GM12878 (cell line): Measurements from ENCODE around the gene LRGUK. TPM values are rescaled to one million over a fixed set of nuclear protein-coding genes. Genes with fewer than 3 reads are reported as not detected.

Source experiments
- ASH2L ChIP-seq: fragments of 300-600, 200-600 bp; sonication (generic); IDR thresholded peaks from 2 replicates; pipeline ENCODE4 v1.6.1; 2017; ENCODE audit warnings: low read depth, mild to moderate bottlenecking, borderline replicate concordance
- CBFB ChIP-seq: IDR thresholded peaks from 2 replicates; pipeline ENCODE4 v1.6.1; 2016; ENCODE audit warnings: antibody characterized with exemption, low read depth
- CBX3 ChIP-seq: fragments of 200-600 bp; sonication (generic); IDR thresholded peaks from 2 replicates; pipeline ENCODE4 v1.6.1; 2016; ENCODE audit warnings: low read depth, borderline replicate concordance
- CREB1 ChIP-seq: IDR thresholded peaks from 2 replicates; pipeline ENCODE4 v1.6.1; 2012; ENCODE audit warnings: low read depth, mild to moderate bottlenecking, inconsistent platforms
- FOS ChIP-seq: IDR thresholded peaks from 3 replicates; pipeline ENCODE4 v1.6.1; 2011; ENCODE audit warnings: borderline replicate concordance; ENCODE audit not compliant: insufficient read length; ENCODE audit errors: extremely low read depth
- LARP7 ChIP-seq: fragments of 450-650 bp; IDR thresholded peaks from 2 replicates; pipeline ENCODE4 v1.6.1; 2017; ENCODE audit warnings: mild to moderate bottlenecking
- MEF2A ChIP-seq: IDR thresholded peaks from 2 replicates; pipeline ENCODE4 v1.6.1; 2011; ENCODE audit warnings: low read depth, mild to moderate bottlenecking, low read length, moderate library complexity; ENCODE audit not compliant: insufficient read depth
- MTA3 ChIP-seq: IDR thresholded peaks from 2 replicates; pipeline ENCODE4 v1.6.1; 2012; ENCODE audit warnings: low read length, inconsistent platforms, borderline replicate concordance
- NFIC ChIP-seq: IDR thresholded peaks from 2 replicates; pipeline ENCODE4 v1.6.1; 2012; ENCODE audit warnings: low read depth, mild to moderate bottlenecking, inconsistent platforms, low read length, moderate library complexity
- NR2F1 ChIP-seq: fragments of 450-650 bp; conservative IDR thresholded peaks from 2 replicates; pipeline ENCODE4 v1.6.1; 2017; ENCODE audit warnings: mild to moderate bottlenecking
- SIX5 ChIP-seq: IDR thresholded peaks from 2 replicates; pipeline ENCODE4 v1.6.1; 2011; ENCODE audit warnings: mild to moderate bottlenecking, low read depth, low read length, moderate library complexity; ENCODE audit not compliant: severe bottlenecking
- SMAD1 ChIP-seq: fragments of 450-650 bp; IDR thresholded peaks from 2 replicates; pipeline ENCODE4 v1.6.1; 2018; ENCODE audit warnings: mild to moderate bottlenecking, low read depth; ENCODE audit not compliant: partially characterized antibody
- ZBED1 ChIP-seq: IDR thresholded peaks from 2 replicates; pipeline ENCODE4 v1.6.1; 2016; ENCODE audit warnings: borderline replicate concordance
- ZZZ3 ChIP-seq: IDR thresholded peaks from 2 replicates; pipeline ENCODE4 v1.6.1; 2011; ENCODE audit warnings: low read depth; ENCODE audit not compliant: control insufficient read depth, insufficient read length
- polyA plus RNA-seq, 11 experiments: library from polyadenylated mRNA; depleted of rRNA in 4 of 11; unstranded in 6 of 11; stranded (reverse) in 5 of 11; fragments of >200 nt; fragmentation: Nextera tagmentation in 4 of 11; fragmentation: Illumina TruSeq in 1 of 11; extraction: Ambion mirVana in 4 of 11; extraction: Trizol in 1 of 11; gene quantifications; 1 replicate in 1 of 11; 2 replicates in 10 of 11; pipeline versions ENCODE4 v1.2.1 to v1.2.3, GENCODE V29; 2011 to 2016; ENCODE audit warnings: inconsistent platforms in 2 of 11, missing spikeins in 2 of 11, low read depth in 1 of 11
- total RNA-seq, 4 experiments: library from RNA; depleted of rRNA in 3 of 4; stranded (reverse); fragments of >200 nt in 3 of 4; fragmentation: Illumina TruSeq in 1 of 4; extraction: Trizol in 1 of 4; gene quantifications; 2 replicates each; pipeline versions ENCODE4 v1.2.1 to v1.2.3, GENCODE V29; 2013 to 2021
- TF ChIP-seq, protein P1 (sequence below): fragments of 450-650 bp; formaldehyde crosslinking; IDR thresholded peaks from 2 replicates; pipeline ENCODE4 v1.4.0; 2022; ENCODE audit warnings: mild to moderate bottlenecking, moderate library complexity
- TF ChIP-seq, protein P2 (sequence below): fragments of 450-650 bp; IDR thresholded peaks from 2 replicates; pipeline ENCODE4 v1.6.1; 2017; ENCODE audit warnings: mild to moderate bottlenecking, moderate library complexity
- TF ChIP-seq, protein P3 (sequence below): IDR thresholded peaks from 2 replicates; pipeline ENCODE4 v1.6.1; 2012; ENCODE audit warnings: mild to moderate bottlenecking, low read depth, low read length
- TF ChIP-seq, protein P4 (sequence below): IDR thresholded peaks from 2 replicates; pipeline ENCODE4 v1.6.1; 2012; ENCODE audit warnings: low read length, inconsistent platforms

LRGUK gene
- total and polyA plus RNA-seq, 10 of the 15 experiments (the other 5 are each of a cell fraction or from before 2014, with no cell fraction given) = 0.04 to 0.14 (median 0.08) TPM; not detected in 3

- TF ChIP-seq, protein P1, sequence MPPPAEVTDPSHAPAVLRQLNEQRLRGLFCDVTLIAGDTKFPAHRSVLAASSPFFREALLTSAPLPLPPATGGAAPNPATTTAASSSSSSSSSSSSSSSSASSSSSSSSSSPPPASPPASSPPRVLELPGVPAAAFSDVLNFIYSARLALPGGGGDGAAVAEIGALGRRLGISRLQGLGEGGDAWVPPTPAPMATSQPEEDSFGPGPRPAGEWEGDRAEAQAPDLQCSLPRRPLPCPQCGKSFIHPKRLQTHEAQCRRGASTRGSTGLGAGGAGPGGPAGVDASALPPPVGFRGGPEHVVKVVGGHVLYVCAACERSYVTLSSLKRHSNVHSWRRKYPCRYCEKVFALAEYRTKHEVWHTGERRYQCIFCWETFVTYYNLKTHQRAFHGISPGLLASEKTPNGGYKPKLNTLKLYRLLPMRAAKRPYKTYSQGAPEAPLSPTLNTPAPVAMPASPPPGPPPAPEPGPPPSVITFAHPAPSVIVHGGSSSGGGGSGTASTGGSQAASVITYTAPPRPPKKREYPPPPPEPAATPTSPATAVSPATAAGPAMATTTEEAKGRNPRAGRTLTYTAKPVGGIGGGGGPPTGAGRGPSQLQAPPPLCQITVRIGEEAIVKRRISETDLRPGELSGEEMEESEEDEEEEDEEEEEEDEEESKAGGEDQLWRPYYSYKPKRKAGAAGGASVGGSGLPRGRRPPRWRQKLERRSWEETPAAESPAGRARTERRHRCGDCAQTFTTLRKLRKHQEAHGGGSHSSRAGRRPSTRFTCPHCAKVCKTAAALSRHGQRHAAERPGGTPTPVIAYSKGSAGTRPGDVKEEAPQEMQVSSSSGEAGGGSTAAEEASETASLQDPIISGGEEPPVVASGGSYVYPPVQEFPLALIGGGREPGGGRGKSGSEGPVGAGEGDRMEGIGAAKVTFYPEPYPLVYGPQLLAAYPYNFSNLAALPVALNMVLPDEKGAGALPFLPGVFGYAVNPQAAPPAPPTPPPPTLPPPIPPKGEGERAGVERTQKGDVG (CRISPR knock-in tag) = no peak
- TF ChIP-seq, protein P2, sequence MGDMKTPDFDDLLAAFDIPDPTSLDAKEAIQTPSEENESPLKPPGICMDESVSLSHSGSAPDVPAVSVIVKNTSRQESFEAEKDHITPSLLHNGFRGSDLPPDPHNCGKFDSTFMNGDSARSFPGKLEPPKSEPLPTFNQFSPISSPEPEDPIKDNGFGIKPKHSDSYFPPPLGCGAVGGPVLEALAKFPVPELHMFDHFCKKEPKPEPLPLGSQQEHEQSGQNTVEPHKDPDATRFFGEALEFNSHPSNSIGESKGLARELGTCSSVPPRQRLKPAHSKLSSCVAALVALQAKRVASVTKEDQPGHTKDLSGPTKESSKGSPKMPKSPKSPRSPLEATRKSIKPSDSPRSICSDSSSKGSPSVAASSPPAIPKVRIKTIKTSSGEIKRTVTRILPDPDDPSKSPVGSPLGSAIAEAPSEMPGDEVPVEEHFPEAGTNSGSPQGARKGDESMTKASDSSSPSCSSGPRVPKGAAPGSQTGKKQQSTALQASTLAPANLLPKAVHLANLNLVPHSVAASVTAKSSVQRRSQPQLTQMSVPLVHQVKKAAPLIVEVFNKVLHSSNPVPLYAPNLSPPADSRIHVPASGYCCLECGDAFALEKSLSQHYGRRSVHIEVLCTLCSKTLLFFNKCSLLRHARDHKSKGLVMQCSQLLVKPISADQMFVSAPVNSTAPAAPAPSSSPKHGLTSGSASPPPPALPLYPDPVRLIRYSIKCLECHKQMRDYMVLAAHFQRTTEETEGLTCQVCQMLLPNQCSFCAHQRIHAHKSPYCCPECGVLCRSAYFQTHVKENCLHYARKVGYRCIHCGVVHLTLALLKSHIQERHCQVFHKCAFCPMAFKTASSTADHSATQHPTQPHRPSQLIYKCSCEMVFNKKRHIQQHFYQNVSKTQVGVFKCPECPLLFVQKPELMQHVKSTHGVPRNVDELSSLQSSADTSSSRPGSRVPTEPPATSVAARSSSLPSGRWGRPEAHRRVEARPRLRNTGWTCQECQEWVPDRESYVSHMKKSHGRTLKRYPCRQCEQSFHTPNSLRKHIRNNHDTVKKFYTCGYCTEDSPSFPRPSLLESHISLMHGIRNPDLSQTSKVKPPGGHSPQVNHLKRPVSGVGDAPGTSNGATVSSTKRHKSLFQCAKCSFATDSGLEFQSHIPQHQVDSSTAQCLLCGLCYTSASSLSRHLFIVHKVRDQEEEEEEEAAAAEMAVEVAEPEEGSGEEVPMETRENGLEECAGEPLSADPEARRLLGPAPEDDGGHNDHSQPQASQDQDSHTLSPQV = no peak
- no peak for TF ChIP-seq ASH2L
- TF ChIP-seq NR2F1 = peak; percentile 87
- TF ChIP-seq SIX5 = no peak
- no peak for TF ChIP-seq CBX3
- TF ChIP-seq, protein P3, sequence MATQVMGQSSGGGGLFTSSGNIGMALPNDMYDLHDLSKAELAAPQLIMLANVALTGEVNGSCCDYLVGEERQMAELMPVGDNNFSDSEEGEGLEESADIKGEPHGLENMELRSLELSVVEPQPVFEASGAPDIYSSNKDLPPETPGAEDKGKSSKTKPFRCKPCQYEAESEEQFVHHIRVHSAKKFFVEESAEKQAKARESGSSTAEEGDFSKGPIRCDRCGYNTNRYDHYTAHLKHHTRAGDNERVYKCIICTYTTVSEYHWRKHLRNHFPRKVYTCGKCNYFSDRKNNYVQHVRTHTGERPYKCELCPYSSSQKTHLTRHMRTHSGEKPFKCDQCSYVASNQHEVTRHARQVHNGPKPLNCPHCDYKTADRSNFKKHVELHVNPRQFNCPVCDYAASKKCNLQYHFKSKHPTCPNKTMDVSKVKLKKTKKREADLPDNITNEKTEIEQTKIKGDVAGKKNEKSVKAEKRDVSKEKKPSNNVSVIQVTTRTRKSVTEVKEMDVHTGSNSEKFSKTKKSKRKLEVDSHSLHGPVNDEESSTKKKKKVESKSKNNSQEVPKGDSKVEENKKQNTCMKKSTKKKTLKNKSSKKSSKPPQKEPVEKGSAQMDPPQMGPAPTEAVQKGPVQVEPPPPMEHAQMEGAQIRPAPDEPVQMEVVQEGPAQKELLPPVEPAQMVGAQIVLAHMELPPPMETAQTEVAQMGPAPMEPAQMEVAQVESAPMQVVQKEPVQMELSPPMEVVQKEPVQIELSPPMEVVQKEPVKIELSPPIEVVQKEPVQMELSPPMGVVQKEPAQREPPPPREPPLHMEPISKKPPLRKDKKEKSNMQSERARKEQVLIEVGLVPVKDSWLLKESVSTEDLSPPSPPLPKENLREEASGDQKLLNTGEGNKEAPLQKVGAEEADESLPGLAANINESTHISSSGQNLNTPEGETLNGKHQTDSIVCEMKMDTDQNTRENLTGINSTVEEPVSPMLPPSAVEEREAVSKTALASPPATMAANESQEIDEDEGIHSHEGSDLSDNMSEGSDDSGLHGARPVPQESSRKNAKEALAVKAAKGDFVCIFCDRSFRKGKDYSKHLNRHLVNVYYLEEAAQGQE = no peak
- TF ChIP-seq FOS = no peak
- TF ChIP-seq SMAD1 = no peak
- TF ChIP-seq ZBED1 = peak; percentile 46; the same call in 1 of the 2 replicates
- peak; percentile 45; the same call in 1 of the 2 replicates for TF ChIP-seq LARP7
- 0 out of 2 replicates have a peak, but pooled peaks have one; percentile 55 for TF ChIP-seq MEF2A
- no peak for TF ChIP-seq CBFB
- TF ChIP-seq NFIC = peak; percentile 57; the same call in 1 of the 2 replicates
- TF ChIP-seq CREB1 = peak; percentile 59
- TF ChIP-seq MTA3 = no peak
- TF ChIP-seq, protein P4, sequence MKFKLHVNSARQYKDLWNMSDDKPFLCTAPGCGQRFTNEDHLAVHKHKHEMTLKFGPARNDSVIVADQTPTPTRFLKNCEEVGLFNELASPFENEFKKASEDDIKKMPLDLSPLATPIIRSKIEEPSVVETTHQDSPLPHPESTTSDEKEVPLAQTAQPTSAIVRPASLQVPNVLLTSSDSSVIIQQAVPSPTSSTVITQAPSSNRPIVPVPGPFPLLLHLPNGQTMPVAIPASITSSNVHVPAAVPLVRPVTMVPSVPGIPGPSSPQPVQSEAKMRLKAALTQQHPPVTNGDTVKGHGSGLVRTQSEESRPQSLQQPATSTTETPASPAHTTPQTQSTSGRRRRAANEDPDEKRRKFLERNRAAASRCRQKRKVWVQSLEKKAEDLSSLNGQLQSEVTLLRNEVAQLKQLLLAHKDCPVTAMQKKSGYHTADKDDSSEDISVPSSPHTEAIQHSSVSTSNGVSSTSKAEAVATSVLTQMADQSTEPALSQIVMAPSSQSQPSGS = peak; percentile 56; the same call in 1 of the 2 replicates
- no peak for TF ChIP-seq ZZZ3
Observed at GRCh38 chr7:134293002-134293740, 166.0 kb downstream of the LRGUK start (continued).
